Left lung (tissue), 10 donors: Measurements from ENCODE around the gene STK11. TPM values are rescaled to one million over a fixed set of nuclear protein-coding genes. Genes with fewer than 3 reads are reported as not detected.

Experiments used
- ATAC-seq: fragments of 200-7000 bp; cut with Tn5 transposase; one replicate; pipeline ENCODE4 v1.9.1; 2020; ENCODE audit warnings: moderate library complexity
- DNase-seq, 4 donors: peaks; one replicate each; pipeline ENCODE4 v3.0.0-alpha.2; 2013 to 2020
- H3K27ac ChIP-seq, 2 donors: fragments of 200-600 bp; sonication (generic) in 1 of 2; one replicate each; pipeline versions ENCODE4 v1.5.0 to v1.8.0; 2020 to 2021
- H3K27me3 ChIP-seq, 2 donors: fragments of 200-600 bp; sonication (generic) in 1 of 2; one replicate each; pipeline versions ENCODE4 v1.5.0 to v1.8.0; 2020 to 2021
- H3K36me3 ChIP-seq, 2 donors: fragments of 200-600 bp; sonication (generic) in 1 of 2; one replicate each; pipeline versions ENCODE4 v1.5.0 to v1.8.0; 2020 to 2021
- H3K4me1 ChIP-seq, 2 donors: fragments of 200-600 bp; one replicate each; pipeline ENCODE4 v1.8.0; 2021
- H3K4me3 ChIP-seq, 2 donors: fragments of 200-600 bp; sonication (generic) in 1 of 2; one replicate each; pipeline versions ENCODE4 v1.5.0 to v1.8.0; 2020 to 2021; ENCODE audit warnings: mild to moderate bottlenecking in 1 of 2
- H3K9me3 ChIP-seq, 2 donors: fragments of 200-600 bp; sonication (generic) in 1 of 2; one replicate each; pipeline versions ENCODE4 v1.5.0 to v1.8.0; 2020 to 2021
- CTCF ChIP-seq, 2 donors: fragments of 200-600 bp; sonication (generic) in 1 of 2; IDR thresholded peaks; one replicate each; pipeline versions ENCODE4 v1.5.0 to v1.8.0; 2021; ENCODE audit warnings: antibody characterized with exemption in 2 of 2
- intact Hi-C, 2 donors: fragments of 100-400 bp; cut with DNase I; formaldehyde crosslinking; loops; one replicate each; pipeline versions ENCODE4 v1.11.2 to v1.14.2; 2022
- polyA plus RNA-seq, 6 donors: library from polyadenylated mRNA; unstranded; fragments of 120-200 nt; gene quantifications; one replicate each; pipeline ENCODE4 v1.2.1, GENCODE V29; 2013; ENCODE audit not compliant: insufficient read length in 6 of 6
- total RNA-seq, 2 donors: library from RNA; stranded (reverse); fragmentation: NEBNext Ultra II Directional; extraction: Animal tissue kit (Norgen Biotek cat#: 25700); gene quantifications; one replicate each; pipeline ENCODE4 v1.2.1, GENCODE V29; 2021
- donor health status: DM: no; HTN: yes; CAD: no.
- donor health status: DM: no; HTN: no; CAD: no.

STK11 gene
- total and polyA plus RNA-seq, 8 donors: 42.6 to 58.4 (median 51.1) TPM

DNA sequence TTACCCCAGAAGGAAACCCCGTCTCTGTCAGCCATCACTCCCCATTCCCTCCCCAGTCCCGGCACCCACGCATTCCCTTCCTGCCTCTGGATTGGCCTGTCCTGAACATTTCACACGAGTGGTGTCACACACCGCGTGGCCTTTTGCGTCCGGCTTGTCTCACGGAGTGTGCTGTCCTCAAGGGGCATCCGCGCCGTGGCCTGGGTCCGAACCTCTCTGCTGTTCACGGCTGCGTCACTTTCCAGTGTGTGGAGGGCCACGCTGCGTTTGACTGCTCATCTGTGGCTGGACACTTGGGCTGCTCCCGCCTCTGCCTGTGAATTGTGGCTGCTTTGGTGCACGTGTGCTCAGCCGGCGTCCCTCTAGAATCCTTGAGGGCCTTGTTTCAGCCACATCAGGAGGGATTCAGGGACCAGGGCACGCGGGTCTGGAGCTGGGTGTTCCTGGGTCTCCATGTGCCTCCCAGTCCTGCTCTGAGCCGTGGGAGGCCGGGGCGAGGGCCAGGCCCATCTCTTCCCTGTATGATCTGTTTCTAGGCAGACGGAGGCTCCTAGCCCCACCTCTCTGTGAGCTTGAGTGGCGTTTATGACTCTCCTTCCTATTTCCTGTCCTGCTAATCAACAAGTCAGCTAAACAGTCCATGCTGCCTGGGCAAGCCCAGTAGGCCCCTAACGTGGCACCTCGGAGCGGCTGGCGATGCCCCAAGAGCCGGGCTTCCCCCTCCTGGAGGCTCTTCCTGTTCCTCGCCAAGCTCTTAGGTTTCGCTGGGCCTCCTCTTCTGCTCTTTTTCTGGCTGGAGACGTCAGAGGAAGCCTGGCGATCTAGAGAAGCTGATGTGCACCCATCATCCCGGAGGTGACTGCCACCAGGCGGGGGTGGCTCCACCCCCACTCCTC is 8.1 kb downstream of the STK11 start:
- H3K4me1 ChIP-seq: peaks cover 35 to 81% of the 10 kb centered on the region in 2 donors
- intact Hi-C loops: no loop called here
- H3K27me3 ChIP-seq: no peaks in the 10 kb centered on the region
- H3K36me3 ChIP-seq: peaks cover 0 to 10% of the 10 kb centered on the region in 2 donors
- H3K4me3 ChIP-seq: no peak overlapping the region
- DNase-seq (peak in 1 of 4 donors; percentile 82), ATAC-seq (peak; percentile 77)
- no peak for TF ChIP-seq CTCF (IDR thresholded peaks at IDR 0.05)
- H3K9me3 ChIP-seq: no peaks in the 10 kb centered on the region
- H3K27ac ChIP-seq: peak overlapping the region; percentile 79 to 82

DNA sequence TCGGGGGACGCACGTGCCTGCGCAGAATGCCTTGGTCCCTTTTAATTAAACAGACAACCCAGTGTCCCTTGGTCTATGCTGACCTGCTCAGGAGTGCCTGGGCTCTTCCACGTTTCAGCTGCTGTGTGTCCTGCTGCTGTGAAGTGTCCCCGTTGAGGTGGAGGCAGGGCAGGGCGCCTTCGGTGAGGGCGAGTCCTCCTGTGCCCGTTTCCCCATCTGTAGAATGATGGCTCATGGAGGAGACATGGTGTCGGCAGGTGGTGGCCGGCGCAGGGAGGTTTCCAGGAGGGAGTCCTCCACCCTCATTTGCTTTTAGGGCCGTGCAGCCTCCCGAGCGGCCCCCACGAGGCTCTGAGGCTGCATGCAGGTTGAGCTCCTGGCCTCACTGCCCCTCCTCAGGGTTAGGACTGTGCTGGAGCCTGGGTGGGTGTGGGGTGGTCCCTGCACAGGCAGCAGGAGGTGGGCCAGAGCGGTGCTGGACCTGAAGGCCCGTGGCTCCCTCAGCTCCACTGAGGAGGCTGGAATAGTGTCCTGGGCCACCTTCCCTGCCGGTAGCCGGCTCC is 8.8 kb downstream of the STK11 start:
- H3K4me3 ChIP-seq: no peak overlapping the region
- H3K27ac ChIP-seq: peak overlapping the region; percentile 79 to 82
- ATAC-seq: no peak
- no peaks in the 10 kb centered on the region for H3K9me3 ChIP-seq
- intact Hi-C loops: no loop called here
- peaks cover 0 to 10% of the 10 kb centered on the region in 2 donors for H3K36me3 ChIP-seq
- no peak for TF ChIP-seq CTCF (IDR thresholded peaks at IDR 0.05)
- DNase-seq: no peak
- H3K4me1 ChIP-seq: peaks cover 30 to 74% of the 10 kb centered on the region in 2 donors
- H3K27me3 ChIP-seq: no peaks in the 10 kb centered on the region

DNA sequence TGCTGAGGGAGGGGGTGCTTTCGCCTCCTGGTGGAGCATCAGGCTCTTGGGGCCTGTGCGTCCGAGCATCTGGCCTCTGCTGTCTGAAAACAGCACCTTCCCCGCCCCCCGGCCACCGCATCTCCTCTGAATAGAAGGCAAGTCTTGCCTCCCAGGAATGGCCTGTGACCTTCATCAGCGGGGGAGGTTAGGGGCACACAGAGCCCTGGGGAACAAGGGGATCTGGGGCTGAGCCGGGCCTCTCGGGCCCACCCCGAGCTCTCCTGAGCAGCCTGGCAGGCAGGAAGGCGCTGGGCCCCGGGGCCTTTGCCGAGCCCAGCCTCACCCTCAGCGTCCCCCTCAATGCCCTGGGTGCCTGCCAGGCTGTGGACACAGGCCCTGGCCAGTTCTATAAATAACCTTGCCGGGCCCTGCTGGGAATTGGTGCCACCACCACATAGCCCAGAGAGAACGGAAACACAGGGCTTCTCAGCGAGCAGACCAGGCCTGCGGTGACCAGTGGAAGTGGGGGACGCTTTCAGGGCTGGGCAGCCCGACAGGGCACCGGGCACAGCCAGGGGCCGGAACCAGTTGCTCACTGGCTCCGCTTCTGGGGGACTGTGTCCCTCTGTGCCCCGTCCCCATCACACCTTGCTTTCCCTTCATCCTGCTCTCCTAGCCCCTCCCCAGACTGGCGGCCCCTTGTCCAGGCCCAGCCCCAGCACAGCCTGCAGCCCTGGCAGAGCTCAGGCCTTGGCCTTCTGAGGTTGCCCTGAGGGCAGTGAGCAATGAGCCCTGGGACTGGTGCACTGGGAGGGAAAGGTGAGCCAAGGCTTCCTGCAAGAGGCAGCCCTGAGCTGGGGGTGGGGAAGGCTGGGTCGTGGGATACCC is 9.5 kb downstream of the STK11 start:
- Histone ChIP-seq H3K27ac (peak overlapping the region; percentile 79 to 82), H3K9me3 (no peaks in the 10 kb centered on the region), H3K36me3 (peaks cover 0 to 9% of the 10 kb centered on the region in 2 donors), H3K4me1 (peaks cover 27 to 67% of the 10 kb centered on the region in 2 donors), H3K27me3 (no peaks in the 10 kb centered on the region), H3K4me3 (no peak overlapping the region)
- no peak for TF ChIP-seq CTCF (IDR thresholded peaks at IDR 0.05)
- ATAC-seq: peak; percentile 78
- intact Hi-C loops: no loop called here
- DNase-seq: peak in 1 of 4 donors; percentile 70

DNA sequence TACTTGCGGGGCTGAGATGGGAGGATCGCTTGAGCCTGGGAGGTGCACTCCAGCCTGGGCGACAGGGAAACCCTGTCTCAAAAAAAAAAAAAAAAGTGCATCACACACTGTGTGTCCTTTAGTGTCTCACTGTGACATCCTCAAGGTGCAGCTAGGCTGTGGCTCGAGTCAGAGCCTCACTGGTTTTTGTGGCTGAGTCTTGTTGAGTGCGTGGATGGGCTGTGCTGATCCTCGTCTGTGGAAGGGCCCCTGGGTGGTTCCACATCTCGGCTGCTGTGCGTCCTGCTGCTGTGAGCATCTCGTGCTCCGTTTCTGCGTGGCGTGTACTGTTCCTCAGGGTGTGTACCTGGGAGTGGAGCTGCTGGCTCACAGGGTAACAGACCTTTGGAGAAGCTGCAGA is 11.2 kb downstream of the STK11 start:
- ATAC-seq (no peak), DNase-seq (no peak)
- Histone ChIP-seq H3K27me3 (no peaks in the 10 kb centered on the region), H3K27ac (peak overlapping the region in 1 of 2 donors; percentile 18), H3K36me3 (peaks cover 0 to 25% of the 10 kb centered on the region in 2 donors), H3K4me1 (peaks cover 27 to 56% of the 10 kb centered on the region in 2 donors), H3K4me3 (no peak overlapping the region), H3K9me3 (no peaks in the 10 kb centered on the region)
- no peak for TF ChIP-seq CTCF (IDR thresholded peaks at IDR 0.05)
- intact Hi-C loops: no loop called here
